Esophagus squamous epithelium (tissue), 4 donors: ENCODE data around the gene MTHFD2L.

Source experiments
- CTCF ChIP-seq, 6 experiments: fragments of 450-650 bp in 4 of 6; fragments of 200-600 bp in 2 of 6; sonication (generic) in 2 of 6; IDR thresholded peaks; one replicate each; pipeline ENCODE4 v1.5.1; 2016 to 2019; ENCODE audit warnings: antibody characterized with exemption in 6 of 6, mild to moderate bottlenecking in 4 of 6, moderate library complexity in 4 of 6
- POLR2A ChIP-seq, 4 donors: fragments of 450-650 bp; IDR thresholded peaks; one replicate each; pipeline ENCODE4 v1.6.1; 2017; ENCODE audit warnings: antibody characterized with exemption in 4 of 4, mild to moderate bottlenecking in 4 of 4, moderate library complexity in 3 of 4

GRCh38 chr4:74324262-74324661, 166.3 kb downstream of the MTHFD2L start:
- TF ChIP-seq CTCF (IDR thresholded peaks at IDR 0.05) (no peak), POLR2A (IDR thresholded peaks at IDR 0.05) (no peak)
